ENCODE results near the gene SLC39A9. TPM values are rescaled to one million over a fixed set of nuclear protein-coding genes. Genes with fewer than 3 reads are reported as not detected.

SLC39A9 gene
- total and polyA plus RNA-seq, 2 experiments from 2014 or later, result 17.7 to 48.1 TPM

- TF ChIP-seq ZNF462 (CRISPR knock-in tag; IDR thresholded peaks at IDR 0.05) (no peak), STAT1 (IDR thresholded peaks at IDR 0.05; ENCODE audit: unreplicated experiment) (no peak), EZH2 (IDR thresholded peaks at IDR 0.05; ENCODE audit: low read depth, unreplicated experiment) (no peak), ZNF331 (CRISPR knock-in tag; IDR thresholded peaks at IDR 0.05; ENCODE audit: low read depth) (no peak), JUNB (IDR thresholded peaks at IDR 0.05; ENCODE audit: unreplicated experiment) (no peak), EZH2phosphoT487 (IDR thresholded peaks at IDR 0.05; ENCODE audit: unreplicated experiment) (no peak), ETS1 (IDR thresholded peaks at IDR 0.05) (no peak)
Observed at GRCh38 chr14:69366761-69367160, 31.7 kb upstream of the SLC39A9 start (continued).

GRCh38 chr14:69368381-69368780 is 30.1 kb upstream of the SLC39A9 start:
- H3K27me3 ChIP-seq (ENCODE audit: insufficient read depth), result no peaks in the 10 kb centered on the region

More at GRCh38 chr14:69368381-69368780, 30.1 kb upstream of the SLC39A9 start:
- no peaks in the 10 kb centered on the region for H3K36me3 ChIP-seq (ENCODE audit: insufficient read depth)
- Mint-ChIP-seq H3K9me3 (no peaks in the 10 kb centered on the region), H3K4me3 (no peak overlapping the region), H3K27me3 (ENCODE audit: insufficient read depth, low read depth, poor library complexity) (no peaks in the 10 kb centered on the region), H3K4me1 (peaks cover 2% of the 10 kb centered on the region; the same call in 1 of the 3 replicates), H3K36me3 (ENCODE audit: low read depth) (peaks cover 4% of the 10 kb centered on the region; the same call in 1 of the 3 replicates), H3K27ac (no peak overlapping the region)
- ATAC-seq, result no peak
- no peaks in the 10 kb centered on the region for H3K4me1 ChIP-seq (ENCODE audit: insufficient read depth)
- H2AFZ ChIP-seq, result no peak overlapping the region
- no peak overlapping the region for H3K4me3 ChIP-seq
- no peaks in the 10 kb centered on the region for H3K9me2 ChIP-seq (ENCODE audit: insufficient read depth)
- H3K27ac ChIP-seq (ENCODE audit: low read depth), result no peak overlapping the region
- H3K79me2 ChIP-seq (replicated peaks; ENCODE audit: insufficient read depth), result no peaks in the 10 kb centered on the region
- H4K20me1 ChIP-seq (replicated peaks; ENCODE audit: insufficient read depth), result peaks cover 13% of the 10 kb centered on the region
- TF ChIP-seq CTCF (conservative IDR thresholded peaks at IDR 0.05; ENCODE audit: low read depth in 2 of 2), result no peak
- no peak overlapping the region for H3K4me2 ChIP-seq
- DNase-seq (ENCODE audit: low spot score), result no peak
- H3F3A ChIP-seq (replicated peaks; ENCODE audit: low read depth), result no peaks in the 10 kb centered on the region

Data from GM23338 (cell line).